GM10266 (cell line): ENCODE data around the gene TMEFF2.
"Not testable (repeated sequence)": the region's sequence is repeated elsewhere in the genome, so short reads cannot be mapped to it uniquely, and the experiment has no call there.

Source experiments
- DNase-seq: peaks from one replicate; pipeline ENCODE4 v3.0.0; 2012; ENCODE audit errors: extremely low spot score
- TF ChIP-seq, protein P1 (sequence below): IDR thresholded peaks from 2 replicates; pipeline ENCODE4 v1.5.1; 2012; ENCODE audit warnings: mild to moderate bottlenecking, low read depth; ENCODE audit not compliant: control insufficient read depth, insufficient read depth; ENCODE audit errors: missing control alignments

The TMEFF2 gene

DNA sequence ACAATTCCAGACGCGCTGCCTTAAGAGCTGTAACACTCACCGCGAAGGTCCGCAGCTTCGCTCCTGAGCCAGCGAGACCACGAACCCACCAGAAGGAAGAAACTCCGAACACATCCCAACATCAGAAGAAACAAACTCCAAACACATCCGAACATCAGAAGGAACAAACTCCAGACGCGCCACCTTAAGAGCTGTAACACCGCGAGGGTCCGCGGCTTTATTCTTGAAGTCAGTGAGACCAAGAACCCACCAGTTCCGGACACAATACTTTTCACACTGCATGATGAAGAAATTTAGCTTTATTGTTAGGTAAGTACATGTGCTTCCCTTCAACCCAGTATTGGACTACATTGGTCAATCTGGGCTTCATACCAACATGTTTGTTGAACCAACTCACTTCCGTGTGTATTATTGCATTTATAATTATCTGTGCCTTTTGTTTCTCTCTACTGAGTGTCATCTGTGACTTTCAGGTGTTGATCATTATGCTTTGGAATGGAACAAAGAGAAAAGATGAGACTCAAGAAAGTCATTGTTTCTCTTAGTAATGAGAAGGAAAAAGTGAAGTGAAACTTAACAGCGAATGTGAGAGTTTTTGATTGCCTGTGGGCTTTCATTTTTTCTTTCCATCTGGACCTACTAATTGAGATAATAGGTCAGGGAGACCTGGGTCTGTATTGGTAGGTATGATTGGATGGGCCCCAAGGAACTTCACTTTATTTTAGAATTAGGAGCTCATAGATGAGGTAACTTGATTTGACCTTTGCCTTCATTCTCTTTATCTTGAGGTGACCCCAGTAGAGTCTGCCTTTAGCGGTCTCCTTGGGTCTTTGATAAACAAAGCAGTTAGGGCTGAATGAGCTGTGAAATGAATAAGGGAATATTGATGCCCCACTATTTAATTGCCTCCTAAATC, 271.7 kb downstream of the TMEFF2 start:
- TF ChIP-seq, protein P1, sequence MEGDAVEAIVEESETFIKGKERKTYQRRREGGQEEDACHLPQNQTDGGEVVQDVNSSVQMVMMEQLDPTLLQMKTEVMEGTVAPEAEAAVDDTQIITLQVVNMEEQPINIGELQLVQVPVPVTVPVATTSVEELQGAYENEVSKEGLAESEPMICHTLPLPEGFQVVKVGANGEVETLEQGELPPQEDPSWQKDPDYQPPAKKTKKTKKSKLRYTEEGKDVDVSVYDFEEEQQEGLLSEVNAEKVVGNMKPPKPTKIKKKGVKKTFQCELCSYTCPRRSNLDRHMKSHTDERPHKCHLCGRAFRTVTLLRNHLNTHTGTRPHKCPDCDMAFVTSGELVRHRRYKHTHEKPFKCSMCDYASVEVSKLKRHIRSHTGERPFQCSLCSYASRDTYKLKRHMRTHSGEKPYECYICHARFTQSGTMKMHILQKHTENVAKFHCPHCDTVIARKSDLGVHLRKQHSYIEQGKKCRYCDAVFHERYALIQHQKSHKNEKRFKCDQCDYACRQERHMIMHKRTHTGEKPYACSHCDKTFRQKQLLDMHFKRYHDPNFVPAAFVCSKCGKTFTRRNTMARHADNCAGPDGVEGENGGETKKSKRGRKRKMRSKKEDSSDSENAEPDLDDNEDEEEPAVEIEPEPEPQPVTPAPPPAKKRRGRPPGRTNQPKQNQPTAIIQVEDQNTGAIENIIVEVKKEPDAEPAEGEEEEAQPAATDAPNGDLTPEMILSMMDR: no peak
- peak; percentile 74 for DNase-seq

DNA sequence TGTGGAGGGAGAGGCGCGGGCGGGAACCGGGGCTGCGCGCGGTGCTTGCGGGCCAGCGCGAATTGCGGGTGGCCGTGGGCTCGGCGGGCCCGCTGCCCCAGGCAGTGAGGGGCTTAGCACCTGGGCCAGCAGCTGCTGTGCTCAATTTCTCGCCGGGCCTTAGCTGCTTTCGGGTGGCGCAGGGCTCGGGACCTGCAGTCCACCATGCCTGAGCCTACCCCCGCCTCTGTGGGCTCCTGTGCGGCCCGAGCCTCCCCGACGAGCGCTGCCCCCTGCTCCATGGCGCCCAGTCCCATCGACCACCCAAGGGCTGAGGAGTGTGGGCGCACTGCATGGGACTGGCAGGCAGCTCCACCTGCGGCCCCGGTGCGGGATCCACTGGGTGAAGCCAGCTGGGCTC, 273.1 kb downstream of the TMEFF2 start:
- not testable (repeated sequence) for DNase-seq

DNA sequence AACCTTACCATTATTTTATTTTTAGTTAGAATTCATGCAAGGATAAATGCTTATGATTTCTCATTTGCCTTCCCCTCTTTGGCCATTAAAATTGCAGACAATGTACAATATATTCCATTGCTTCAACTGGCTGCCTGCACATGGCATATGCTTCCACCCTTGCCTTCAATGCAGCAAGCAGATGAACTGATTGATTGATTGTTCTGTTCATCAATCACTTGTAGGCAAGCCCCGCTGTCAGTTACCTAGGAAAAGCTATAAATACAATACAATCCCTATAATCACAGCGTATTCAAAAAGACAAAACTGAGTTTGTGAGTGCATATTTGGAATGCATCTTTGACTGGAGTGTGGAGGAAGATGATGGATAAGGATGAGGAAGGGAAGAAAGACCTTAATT, 274.2 kb downstream of the TMEFF2 start:
- TF ChIP-seq, protein P1: no peak

DNA sequence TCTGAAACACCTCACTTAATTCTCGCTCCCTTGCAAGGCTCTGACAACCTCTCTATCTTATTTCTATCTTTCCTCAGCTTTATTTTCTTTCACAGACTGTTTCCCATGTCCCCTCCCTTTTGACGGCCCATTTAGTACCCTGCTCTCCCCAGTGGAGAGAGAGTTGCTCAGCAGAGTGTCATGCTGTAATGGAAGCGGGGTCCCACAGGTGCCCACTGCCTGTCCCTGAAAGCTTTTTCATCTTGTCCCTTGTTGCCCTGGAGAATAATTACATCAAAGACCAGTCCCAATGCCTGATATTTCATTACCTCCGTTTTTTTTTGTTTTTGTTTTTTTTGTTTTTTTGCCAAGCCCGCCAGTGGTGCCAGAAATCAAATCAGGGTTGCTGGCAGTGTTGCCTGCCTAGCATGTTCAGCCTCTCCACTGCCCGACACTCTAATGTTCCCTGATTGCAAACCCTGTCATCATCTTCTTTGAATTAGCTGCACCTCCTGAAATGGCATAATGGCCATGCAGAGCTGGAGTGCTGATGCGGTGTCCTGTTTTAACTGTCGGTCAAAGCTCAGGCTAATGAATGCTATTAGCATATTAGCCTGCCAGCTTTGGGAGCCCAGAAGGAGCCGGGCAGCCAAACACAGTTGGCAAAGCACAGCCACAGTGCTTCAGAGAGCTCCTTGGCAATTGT, 276.6 kb downstream of the TMEFF2 start:
- TF ChIP-seq, protein P1: no peak
- no peak for DNase-seq

More for the DNA sequence above, 274.2 kb downstream of the TMEFF2 start:
- no peak for DNase-seq

DNA sequence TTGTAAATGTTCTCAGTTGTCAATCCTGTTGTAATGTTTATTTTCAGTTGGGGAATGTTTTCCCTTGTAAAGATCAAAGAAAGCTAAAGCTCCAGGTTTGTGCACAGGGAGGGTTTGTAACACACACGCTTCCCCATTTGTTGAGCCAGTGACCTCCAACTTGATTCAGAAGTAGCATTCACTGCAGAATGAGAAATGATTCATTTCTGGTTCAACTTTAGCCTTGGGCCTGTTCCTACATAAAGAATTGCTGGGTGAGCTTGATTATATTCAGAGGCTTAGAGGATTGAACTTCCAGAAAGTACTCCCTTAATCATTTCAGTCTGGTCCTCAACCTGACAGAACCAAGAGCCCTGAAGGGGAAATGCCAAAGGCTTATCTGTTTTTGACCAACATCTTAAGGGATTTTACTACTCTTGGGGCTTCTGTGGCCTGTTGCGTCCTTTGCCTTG, 277.3 kb downstream of the TMEFF2 start:
- TF ChIP-seq, protein P1: no peak
- DNase-seq: no peak

DNA sequence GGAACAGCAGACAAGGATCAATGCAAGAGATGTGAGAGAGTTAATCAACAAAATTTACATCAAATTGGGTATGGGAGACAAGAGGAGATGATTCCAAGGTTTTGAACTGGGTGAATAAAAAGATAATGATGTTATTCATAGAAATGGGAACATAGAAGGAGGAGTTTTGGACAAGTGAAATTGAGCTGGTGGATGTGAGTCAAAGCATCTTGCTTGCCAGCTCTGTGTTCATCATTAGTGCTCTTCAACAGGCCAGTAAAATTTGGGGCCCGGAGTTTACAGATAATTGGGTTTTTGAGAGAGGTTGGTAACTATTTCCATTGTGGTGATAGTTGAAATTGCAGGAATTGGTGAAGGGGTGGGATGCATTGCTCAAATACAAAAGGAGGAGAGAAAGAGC, 277.9 kb downstream of the TMEFF2 start:
- no peak for DNase-seq
- TF ChIP-seq, protein P1: no peak

DNA sequence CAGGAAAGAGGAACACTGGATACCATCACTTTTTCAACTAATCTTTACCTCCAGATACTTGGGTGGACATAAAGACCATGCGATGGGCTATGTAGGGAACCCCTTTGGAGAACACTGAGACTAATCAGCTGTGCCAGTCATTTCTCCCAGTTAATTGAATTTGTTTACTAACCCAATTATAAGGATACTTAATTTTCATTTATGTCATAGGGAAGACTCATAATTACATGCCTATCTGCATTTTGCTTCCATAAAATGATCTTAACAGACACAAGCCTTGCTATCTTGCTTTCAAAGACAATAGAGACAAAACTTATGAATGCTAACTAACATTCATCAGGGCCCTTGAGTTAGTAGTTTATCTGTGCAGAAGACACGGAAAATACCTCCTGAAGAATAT, 279.0 kb downstream of the TMEFF2 start:
- DNase-seq: no peak
- TF ChIP-seq, protein P1: no peak

DNA sequence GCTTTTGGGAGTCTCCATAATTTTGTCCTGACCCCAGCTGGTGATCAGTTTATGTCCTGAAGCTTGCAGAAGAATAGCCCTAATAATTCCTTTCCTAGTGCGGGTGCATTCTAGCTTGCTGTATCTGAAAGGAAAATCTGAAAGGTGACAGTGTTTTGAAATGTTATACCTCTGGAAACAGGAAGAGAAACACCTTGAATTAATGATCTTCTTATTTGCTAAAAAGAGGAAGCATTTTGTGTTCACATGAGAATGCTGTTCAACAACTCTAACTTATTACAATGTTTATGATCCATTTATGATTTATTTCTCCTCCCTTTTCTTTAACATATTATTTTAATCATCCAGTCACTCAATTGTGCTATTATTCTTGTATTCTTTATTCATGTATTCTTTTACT, 280.9 kb downstream of the TMEFF2 start:
- no peak for DNase-seq
- TF ChIP-seq, protein P1: no peak
